DMS53 treated with DMSO at 0.1 percent for 48 hours (cell line): Measurements from ENCODE around the gene NYNRIN.

Experiments
- DNase-seq: peaks from one replicate; lab custom pipeline; 2025; ENCODE audit not compliant: unreplicated experiment; lab: John Stamatoyannopoulos, UW

Gene NYNRIN

GRCh38 chr14:24414077-24414476, 15.3 kb downstream of the NYNRIN start:
- DNase-seq: no peak

- DNase-seq: no peak
Measured at GRCh38 chr14:24414732-24415420, 16.1 kb downstream of the NYNRIN start.

- no peak for DNase-seq
Measured at GRCh38 chr14:24415421-24416253, 16.8 kb downstream of the NYNRIN start.

- no peak for DNase-seq
Measured at GRCh38 chr14:24416254-24416931, 17.6 kb downstream of the NYNRIN start.

DNA sequence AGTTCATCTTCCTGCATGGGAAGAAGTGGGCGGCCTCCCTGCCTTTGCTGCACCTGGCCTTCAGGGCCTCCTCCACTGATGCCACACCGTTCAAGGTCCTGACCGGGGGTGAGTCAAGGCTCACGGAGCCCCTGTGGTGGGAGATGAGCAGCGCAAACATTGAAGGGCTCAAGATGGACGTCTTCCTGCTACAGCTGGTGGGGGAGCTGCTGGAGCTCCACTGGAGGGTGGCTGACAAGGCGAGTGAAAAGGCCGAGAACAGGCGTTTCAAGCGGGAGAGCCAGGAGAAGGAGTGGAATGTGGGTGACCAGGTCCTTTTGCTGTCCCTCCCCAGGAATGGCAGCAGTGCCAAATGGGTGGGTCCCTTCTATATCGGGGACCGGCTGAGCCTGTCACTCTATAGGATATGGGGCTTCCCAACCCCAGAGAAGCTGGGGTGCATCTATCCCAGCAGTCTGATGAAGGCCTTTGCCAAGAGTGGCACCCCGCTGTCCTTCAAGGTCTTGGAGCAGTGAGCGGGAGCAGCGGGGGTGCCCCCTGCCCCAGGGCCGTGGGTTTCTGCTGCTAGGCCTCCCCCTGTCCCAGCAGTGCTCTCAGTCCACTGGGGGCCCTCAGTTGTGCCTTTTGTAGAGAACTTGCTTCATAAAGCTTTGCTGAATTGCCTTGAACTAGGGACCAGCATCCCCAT, 18.3 kb downstream of the NYNRIN start:
- DNase-seq: no peak

GRCh38 chr14:24417832-24418491, 19.2 kb downstream of the NYNRIN start:
- no peak for DNase-seq

GRCh38 chr14:24418492-24418873, 19.7 kb downstream of the NYNRIN start:
- no peak for DNase-seq

- DNase-seq: no peak
Measured at GRCh38 chr14:24422261-24422660, 23.5 kb downstream of the NYNRIN start.

DNA sequence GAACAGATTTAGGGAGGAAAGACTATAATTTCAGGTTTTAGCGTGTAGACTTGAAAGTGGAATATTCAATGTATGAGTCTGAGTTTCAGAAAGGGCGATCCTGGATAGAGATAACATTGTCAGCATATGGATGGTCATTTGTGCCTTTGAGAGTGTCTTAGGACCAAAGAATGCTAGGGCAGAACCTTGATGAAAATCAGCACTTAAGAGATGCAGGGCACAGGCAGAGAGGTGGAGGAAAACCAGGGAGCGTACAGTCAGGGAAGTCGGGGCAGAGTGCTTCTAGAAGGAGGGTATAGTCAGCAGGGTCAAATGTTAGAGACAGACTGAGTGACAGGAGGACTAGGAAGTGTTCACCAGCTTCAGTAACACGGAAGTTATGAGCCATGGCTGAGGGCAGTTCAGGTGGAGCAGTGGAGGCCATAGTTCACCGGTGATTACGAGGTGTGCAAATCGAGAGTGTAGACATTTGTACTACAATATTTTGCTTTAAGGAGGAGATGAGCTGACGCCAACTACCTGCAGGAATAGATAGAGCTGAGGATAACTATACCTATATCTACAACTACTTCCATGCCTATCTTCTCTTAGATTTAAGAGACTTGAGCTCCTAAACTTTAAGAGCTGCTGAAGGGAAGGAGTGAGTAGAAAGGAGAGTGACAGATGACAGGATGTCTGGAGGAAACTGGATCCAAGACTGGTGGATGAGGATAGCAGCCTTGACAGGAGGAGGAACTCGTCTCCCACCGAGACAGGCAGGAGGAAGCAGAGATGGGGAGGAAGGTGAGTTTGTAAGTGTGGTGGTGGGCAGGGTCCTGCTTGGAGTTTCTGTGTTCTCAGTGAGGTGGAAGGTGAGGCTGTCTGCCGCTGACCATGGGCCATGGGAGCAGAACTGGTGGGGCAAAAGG, 24.1 kb downstream of the NYNRIN start:
- no peak for DNase-seq

DNA sequence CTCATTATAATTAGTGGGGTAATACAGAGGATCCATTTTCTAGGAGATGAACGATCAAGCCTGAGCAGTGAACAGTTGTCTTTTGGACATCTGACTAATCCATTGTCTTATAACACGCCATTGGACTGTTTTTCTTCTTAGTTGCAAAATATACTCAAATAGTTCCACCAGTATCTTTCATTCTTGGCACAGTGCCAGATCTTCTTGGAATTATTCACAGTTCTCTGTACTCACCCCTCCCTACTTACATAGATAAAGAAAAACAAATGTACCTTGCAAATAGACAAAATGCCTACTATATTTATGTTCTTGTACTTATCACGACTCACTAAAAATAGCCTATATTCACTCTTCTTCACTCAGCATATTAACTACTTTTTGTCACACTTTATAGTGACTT, 26.9 kb downstream of the NYNRIN start:
- no peak for DNase-seq

- no peak for DNase-seq
Measured at GRCh38 chr14:24426150-24426911, 27.5 kb downstream of the NYNRIN start.

- DNase-seq: peak; percentile 71
Measured at GRCh38 chr14:24426912-24427536, 28.2 kb downstream of the NYNRIN start.

DNA sequence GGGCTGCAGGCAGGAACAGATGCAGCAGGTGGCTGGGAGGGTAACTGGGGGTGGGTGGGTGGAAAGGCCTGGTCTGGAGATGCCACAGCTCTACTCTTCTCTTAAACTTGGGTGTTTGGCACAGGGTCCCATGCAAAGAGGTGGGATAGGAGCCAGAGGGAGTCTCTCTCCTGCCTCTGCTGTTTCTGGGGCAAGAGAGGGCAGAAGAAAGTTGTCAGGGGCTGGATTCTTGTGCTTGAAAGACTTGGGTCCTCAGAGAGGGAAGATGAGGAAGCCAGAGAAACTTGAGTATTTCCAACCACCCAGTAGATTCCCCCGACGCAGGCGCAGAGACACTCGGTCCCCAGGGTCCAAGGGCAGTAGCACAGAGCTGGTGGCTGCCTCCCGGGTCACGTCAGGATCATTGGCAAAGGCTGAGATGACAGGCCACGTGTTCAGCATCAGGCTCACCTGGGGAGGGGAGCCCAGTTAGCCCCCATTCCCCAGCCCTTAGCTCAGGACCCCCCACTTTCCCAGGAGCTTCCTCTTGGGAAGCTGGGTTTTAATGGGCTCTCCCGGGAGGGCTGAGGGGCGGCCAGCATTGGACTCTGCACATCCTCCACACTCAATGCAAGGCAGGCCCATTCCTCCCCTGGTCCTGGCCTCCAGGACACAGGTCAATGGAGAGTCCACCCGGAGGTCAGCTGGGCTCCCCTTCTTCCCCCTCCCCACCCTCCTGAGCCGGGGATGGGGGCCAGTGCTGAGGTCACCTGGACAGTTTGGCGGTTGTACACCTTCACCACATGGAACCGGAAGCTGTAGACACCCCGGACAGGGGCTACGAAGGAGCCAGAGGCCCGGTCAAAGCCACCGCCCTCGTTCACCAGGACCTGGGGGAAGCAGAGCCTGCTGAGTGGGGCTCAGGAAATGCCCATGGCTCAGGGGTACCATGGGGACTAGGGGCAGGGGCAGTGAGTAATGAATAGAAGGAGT, 29.0 kb downstream of the NYNRIN start:
- no peak for DNase-seq

DNA sequence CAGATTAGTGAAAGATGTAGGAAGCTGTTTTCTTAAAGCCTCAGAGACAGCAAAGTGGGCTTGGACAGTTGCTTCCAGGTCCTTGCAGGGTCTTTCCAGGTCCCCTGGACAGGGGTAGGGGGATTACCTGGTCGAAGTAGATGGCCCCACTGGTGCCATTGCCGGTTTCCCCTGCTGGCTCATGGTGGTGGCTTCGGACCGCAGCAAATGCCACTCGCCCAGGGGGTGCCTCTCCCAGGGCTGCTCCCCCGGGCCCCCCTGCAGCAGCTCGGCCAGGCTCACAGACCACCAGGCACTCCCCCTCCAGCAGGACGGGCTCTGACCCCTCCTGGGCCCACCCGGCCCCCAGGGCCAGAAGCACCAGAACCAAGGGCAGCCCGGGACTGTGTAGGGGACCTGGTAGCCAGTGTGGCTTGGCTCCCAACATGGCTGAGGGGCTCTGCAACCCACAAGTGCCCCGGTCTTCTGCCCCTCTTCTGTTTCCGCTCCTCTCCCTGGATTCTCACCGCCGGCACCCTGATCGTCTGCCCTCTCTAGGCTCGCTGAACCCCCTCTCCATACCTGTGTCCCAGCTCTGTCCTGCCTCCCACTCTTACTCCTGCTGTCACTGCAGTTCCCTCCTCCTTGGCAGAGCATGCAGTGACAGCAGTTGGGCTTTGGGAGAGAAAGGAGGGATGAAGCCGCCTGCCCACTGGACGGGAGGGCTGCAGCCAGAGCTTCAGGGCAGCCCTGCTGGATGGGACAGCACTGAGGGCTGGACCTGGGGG, 30.0 kb downstream of the NYNRIN start:
- DNase-seq: no peak

- DNase-seq: peak; percentile 49
Measured at GRCh38 chr14:24429395-24430142, 30.8 kb downstream of the NYNRIN start, which contains the start of the genes CBLN3 and KHNYN. Gene CBLN3 (minus strand): TSS chr14:24429668. CDS start chr14:24429054, 614 bp downstream. Gene KHNYN (plus strand): TSS chr14:24429954. CDS start chr14:24430731, 777 bp downstream.
